Measurements from ENCODE around the gene MB21D2.
"Not testable (repeated sequence)": the region's sequence is repeated elsewhere in the genome, so short reads cannot be mapped to it uniquely, and the experiment has no call there.

Gene MB21D2

GRCh38 chr3:192917404-192918274, at the start of gene MB21D2:
TSS of gene MB21D2 (minus strand) at chr3:192917856. CDS start at chr3:192917840, 16 bp downstream.
- DNase-seq (ENCODE audit: low read depth in 2 of 2): peak in 1 of 2 experiments; percentile 32

- DNase-seq (ENCODE audit: low read depth in 2 of 2): not testable (repeated sequence)
These were observed 47.5 kb upstream of the MB21D2 start for GRCh38 chr3:192964959-192965719.

- DNase-seq (ENCODE audit: low read depth in 2 of 2): no peak
These were observed 42.1 kb upstream of the MB21D2 start for GRCh38 chr3:192959773-192960172.

GRCh38 chr3:192958219-192958872, 40.7 kb upstream of the MB21D2 start:
- DNase-seq (ENCODE audit: low read depth in 2 of 2): no peak

- DNase-seq (ENCODE audit: low read depth in 2 of 2): no peak
These were observed 39.9 kb upstream of the MB21D2 start for GRCh38 chr3:192957441-192958021.

GRCh38 chr3:192953926-192954325, 36.3 kb upstream of the MB21D2 start:
- DNase-seq (ENCODE audit: low read depth in 2 of 2): no peak

GRCh38 chr3:192947421-192947820, 29.8 kb upstream of the MB21D2 start:
- no peak for DNase-seq (ENCODE audit: low read depth in 2 of 2)

GRCh38 chr3:192943393-192943792, 25.7 kb upstream of the MB21D2 start:
- no peak for DNase-seq (ENCODE audit: low read depth in 2 of 2)

- DNase-seq (ENCODE audit: low read depth in 2 of 2): no peak
These were observed 25.0 kb upstream of the MB21D2 start for GRCh38 chr3:192942625-192943024.

GRCh38 chr3:192940129-192940528, 22.5 kb upstream of the MB21D2 start:
- no peak for DNase-seq (ENCODE audit: low read depth in 2 of 2)

- DNase-seq (ENCODE audit: low read depth in 2 of 2): no peak
These were observed 17.8 kb upstream of the MB21D2 start for GRCh38 chr3:192935441-192935840.

GRCh38 chr3:192933779-192934460, 16.3 kb upstream of the MB21D2 start:
- no peak for DNase-seq (ENCODE audit: low read depth in 2 of 2)

GRCh38 chr3:192933259-192933658, 15.6 kb upstream of the MB21D2 start:
- DNase-seq (ENCODE audit: low read depth in 2 of 2): no peak

- DNase-seq (ENCODE audit: low read depth in 2 of 2): no peak
These were observed 14.2 kb upstream of the MB21D2 start for GRCh38 chr3:192931825-192932224.

- no peak for DNase-seq (ENCODE audit: low read depth in 2 of 2)
These were observed 12.9 kb upstream of the MB21D2 start for GRCh38 chr3:192930577-192930976.

GRCh38 chr3:192929755-192930547, 12.3 kb upstream of the MB21D2 start:
- no peak for DNase-seq (ENCODE audit: low read depth in 2 of 2)

- no peak for DNase-seq (ENCODE audit: low read depth in 2 of 2)
These were observed 11.5 kb upstream of the MB21D2 start for GRCh38 chr3:192929146-192929545.

GRCh38 chr3:192928720-192929119, 11.1 kb upstream of the MB21D2 start:
- no peak for DNase-seq (ENCODE audit: low read depth in 2 of 2)

- DNase-seq (ENCODE audit: low read depth in 2 of 2): no peak
These were observed 10.4 kb upstream of the MB21D2 start for GRCh38 chr3:192928016-192928415.

- DNase-seq (ENCODE audit: low read depth in 2 of 2): no peak
These were observed 9.4 kb upstream of the MB21D2 start for GRCh38 chr3:192927016-192927415.

- DNase-seq (ENCODE audit: low read depth in 2 of 2): no peak
These were observed 6.1 kb upstream of the MB21D2 start for GRCh38 chr3:192923731-192924130.
